Pons (tissue), 1 donor: Measurements from ENCODE around the gene LEMD2.

Source experiments
- DNase-seq: peaks from one replicate; pipeline ENCODE4 v3.0.0-alpha.2; 2016; ENCODE audit warnings: low spot score

Gene LEMD2

GRCh38 chr6:33738153-33738552 lies 50.8 kb downstream of the LEMD2 start:
- no peak for DNase-seq

- no peak for DNase-seq
Observed at GRCh38 chr6:33737267-33738026, 51.5 kb downstream of the LEMD2 start.

- no peak for DNase-seq
Observed at GRCh38 chr6:33735216-33735615, 53.7 kb downstream of the LEMD2 start.

- no peak for DNase-seq
Observed at GRCh38 chr6:33733709-33734007, 55.3 kb downstream of the LEMD2 start.

GRCh38 chr6:33732817-33733708 lies 55.9 kb downstream of the LEMD2 start:
- DNase-seq = no peak

GRCh38 chr6:33732385-33732784 lies 56.5 kb downstream of the LEMD2 start:
- DNase-seq = no peak

GRCh38 chr6:33731751-33732282 lies 57.1 kb downstream of the LEMD2 start:
- no peak for DNase-seq

GRCh38 chr6:33731035-33731434 lies 57.9 kb downstream of the LEMD2 start:
- DNase-seq = no peak

GRCh38 chr6:33730611-33731010 lies 58.3 kb downstream of the LEMD2 start:
- no peak for DNase-seq

GRCh38 chr6:33729059-33729458 lies 59.9 kb downstream of the LEMD2 start:
- DNase-seq = no peak

- DNase-seq = no peak
Observed at GRCh38 chr6:33728438-33728837, 60.5 kb downstream of the LEMD2 start.

- DNase-seq = no peak
Observed at GRCh38 chr6:33727932-33728331, 61.0 kb downstream of the LEMD2 start.

- no peak for DNase-seq
Observed at GRCh38 chr6:33727126-33727525, 61.8 kb downstream of the LEMD2 start.

- DNase-seq = no peak
Observed at GRCh38 chr6:33726696-33727095, 62.2 kb downstream of the LEMD2 start.

GRCh38 chr6:33725891-33726673 lies 62.8 kb downstream of the LEMD2 start:
- DNase-seq = no peak

- no peak for DNase-seq
Observed at GRCh38 chr6:33725222-33725621, 63.7 kb downstream of the LEMD2 start.

- no peak for DNase-seq
Observed at GRCh38 chr6:33724102-33725023, 64.6 kb downstream of the LEMD2 start.

- DNase-seq = no peak
Observed at GRCh38 chr6:33723371-33724085, 65.4 kb downstream of the LEMD2 start.

GRCh38 chr6:33722103-33722623 lies 66.8 kb downstream of the LEMD2 start:
- DNase-seq = no peak

- no peak for DNase-seq
Observed at GRCh38 chr6:33721508-33721907, 67.4 kb downstream of the LEMD2 start.
